PFSK-1 (cell line): Measurements from ENCODE around the gene FSTL4.

Source experiments
- FOXP2 ChIP-seq: optimal IDR thresholded peaks from 2 replicates; pipeline ENCODE3; 2011; ENCODE audit warnings: borderline replicate concordance, control low read depth, inconsistent platforms; ENCODE audit not compliant: insufficient read depth; ENCODE audit errors: extremely low read length, extremely low read depth
- POLR2AphosphoS5 ChIP-seq: IDR thresholded peaks from 2 replicates; pipeline ENCODE4 v1.6.1; 2012; ENCODE audit warnings: low read depth, mild to moderate bottlenecking, control low read depth, low read length, moderate library complexity
- REST ChIP-seq, 2 experiments: IDR thresholded peaks; 2 replicates each; pipeline versions ENCODE4 v1.6.1 to v1.8.0; 2011 to 2012; ENCODE audit warnings: low read depth in 2 of 2, low read length in 2 of 2, control low read depth in 1 of 2, inconsistent platforms in 1 of 2, mild to moderate bottlenecking in 1 of 2, moderate library complexity in 1 of 2; ENCODE audit not compliant: insufficient read depth in 1 of 2
- SIN3A ChIP-seq: IDR thresholded peaks from 2 replicates; pipeline ENCODE4 v1.6.1; 2012; ENCODE audit warnings: mild to moderate bottlenecking, low read length, moderate library complexity, borderline replicate concordance; ENCODE audit not compliant: insufficient read depth
- TAF1 ChIP-seq: IDR thresholded peaks from 2 replicates; pipeline ENCODE4 v1.6.1; 2012; ENCODE audit warnings: low read length, control low read depth, borderline replicate concordance; ENCODE audit not compliant: insufficient read depth

The FSTL4 gene

GRCh38 chr5:133538718-133539117 lies 73.6 kb downstream of the FSTL4 start:
- TF ChIP-seq TAF1 (no peak), REST (IDR thresholded peaks at IDR 0.05; ENCODE audit: insufficient read depth in 1 of 2, low read depth in 2 of 2, low read length in 2 of 2) (no peak), FOXP2 (no peak), POLR2AphosphoS5 (no peak), SIN3A (no peak)

- TF ChIP-seq SIN3A = no peak
- TF ChIP-seq TAF1 = no peak
- TF ChIP-seq REST (IDR thresholded peaks at IDR 0.05; ENCODE audit: insufficient read depth in 1 of 2, low read depth in 2 of 2, low read length in 2 of 2) = no peak
- TF ChIP-seq POLR2AphosphoS5 = no peak
- no peak for TF ChIP-seq FOXP2
Measured at GRCh38 chr5:133534566-133534965, 77.8 kb downstream of the FSTL4 start.

- TF ChIP-seq REST (IDR thresholded peaks at IDR 0.05; ENCODE audit: insufficient read depth in 1 of 2, low read depth in 2 of 2, low read length in 2 of 2) (no peak), SIN3A (no peak), FOXP2 (no peak), POLR2AphosphoS5 (no peak), TAF1 (no peak)
Measured at GRCh38 chr5:133533541-133533940, 78.8 kb downstream of the FSTL4 start.

GRCh38 chr5:133531594-133531993 lies 80.7 kb downstream of the FSTL4 start:
- TF ChIP-seq TAF1 (no peak), SIN3A (no peak), POLR2AphosphoS5 (no peak), FOXP2 (no peak), REST (IDR thresholded peaks at IDR 0.05; ENCODE audit: insufficient read depth in 1 of 2, low read depth in 2 of 2, low read length in 2 of 2) (no peak)

- TF ChIP-seq REST (IDR thresholded peaks at IDR 0.05; ENCODE audit: insufficient read depth in 1 of 2, low read depth in 2 of 2, low read length in 2 of 2) = no peak
- TF ChIP-seq FOXP2 = no peak
- no peak for TF ChIP-seq POLR2AphosphoS5
- no peak for TF ChIP-seq SIN3A
- TF ChIP-seq TAF1 = no peak
Measured at GRCh38 chr5:133531178-133531577, 81.2 kb downstream of the FSTL4 start.
